Measurements from ENCODE around the gene ZNF592.
A peak's percentile ranks its signal among the peaks of the same experiment; 100 is the strongest.
"Not testable (repeated sequence)": the region's sequence is repeated elsewhere in the genome, so short reads cannot be mapped to it uniquely, and the experiment has no call there.

The ZNF592 gene, protein sequence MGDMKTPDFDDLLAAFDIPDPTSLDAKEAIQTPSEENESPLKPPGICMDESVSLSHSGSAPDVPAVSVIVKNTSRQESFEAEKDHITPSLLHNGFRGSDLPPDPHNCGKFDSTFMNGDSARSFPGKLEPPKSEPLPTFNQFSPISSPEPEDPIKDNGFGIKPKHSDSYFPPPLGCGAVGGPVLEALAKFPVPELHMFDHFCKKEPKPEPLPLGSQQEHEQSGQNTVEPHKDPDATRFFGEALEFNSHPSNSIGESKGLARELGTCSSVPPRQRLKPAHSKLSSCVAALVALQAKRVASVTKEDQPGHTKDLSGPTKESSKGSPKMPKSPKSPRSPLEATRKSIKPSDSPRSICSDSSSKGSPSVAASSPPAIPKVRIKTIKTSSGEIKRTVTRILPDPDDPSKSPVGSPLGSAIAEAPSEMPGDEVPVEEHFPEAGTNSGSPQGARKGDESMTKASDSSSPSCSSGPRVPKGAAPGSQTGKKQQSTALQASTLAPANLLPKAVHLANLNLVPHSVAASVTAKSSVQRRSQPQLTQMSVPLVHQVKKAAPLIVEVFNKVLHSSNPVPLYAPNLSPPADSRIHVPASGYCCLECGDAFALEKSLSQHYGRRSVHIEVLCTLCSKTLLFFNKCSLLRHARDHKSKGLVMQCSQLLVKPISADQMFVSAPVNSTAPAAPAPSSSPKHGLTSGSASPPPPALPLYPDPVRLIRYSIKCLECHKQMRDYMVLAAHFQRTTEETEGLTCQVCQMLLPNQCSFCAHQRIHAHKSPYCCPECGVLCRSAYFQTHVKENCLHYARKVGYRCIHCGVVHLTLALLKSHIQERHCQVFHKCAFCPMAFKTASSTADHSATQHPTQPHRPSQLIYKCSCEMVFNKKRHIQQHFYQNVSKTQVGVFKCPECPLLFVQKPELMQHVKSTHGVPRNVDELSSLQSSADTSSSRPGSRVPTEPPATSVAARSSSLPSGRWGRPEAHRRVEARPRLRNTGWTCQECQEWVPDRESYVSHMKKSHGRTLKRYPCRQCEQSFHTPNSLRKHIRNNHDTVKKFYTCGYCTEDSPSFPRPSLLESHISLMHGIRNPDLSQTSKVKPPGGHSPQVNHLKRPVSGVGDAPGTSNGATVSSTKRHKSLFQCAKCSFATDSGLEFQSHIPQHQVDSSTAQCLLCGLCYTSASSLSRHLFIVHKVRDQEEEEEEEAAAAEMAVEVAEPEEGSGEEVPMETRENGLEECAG (N-terminal part only)

DNA sequence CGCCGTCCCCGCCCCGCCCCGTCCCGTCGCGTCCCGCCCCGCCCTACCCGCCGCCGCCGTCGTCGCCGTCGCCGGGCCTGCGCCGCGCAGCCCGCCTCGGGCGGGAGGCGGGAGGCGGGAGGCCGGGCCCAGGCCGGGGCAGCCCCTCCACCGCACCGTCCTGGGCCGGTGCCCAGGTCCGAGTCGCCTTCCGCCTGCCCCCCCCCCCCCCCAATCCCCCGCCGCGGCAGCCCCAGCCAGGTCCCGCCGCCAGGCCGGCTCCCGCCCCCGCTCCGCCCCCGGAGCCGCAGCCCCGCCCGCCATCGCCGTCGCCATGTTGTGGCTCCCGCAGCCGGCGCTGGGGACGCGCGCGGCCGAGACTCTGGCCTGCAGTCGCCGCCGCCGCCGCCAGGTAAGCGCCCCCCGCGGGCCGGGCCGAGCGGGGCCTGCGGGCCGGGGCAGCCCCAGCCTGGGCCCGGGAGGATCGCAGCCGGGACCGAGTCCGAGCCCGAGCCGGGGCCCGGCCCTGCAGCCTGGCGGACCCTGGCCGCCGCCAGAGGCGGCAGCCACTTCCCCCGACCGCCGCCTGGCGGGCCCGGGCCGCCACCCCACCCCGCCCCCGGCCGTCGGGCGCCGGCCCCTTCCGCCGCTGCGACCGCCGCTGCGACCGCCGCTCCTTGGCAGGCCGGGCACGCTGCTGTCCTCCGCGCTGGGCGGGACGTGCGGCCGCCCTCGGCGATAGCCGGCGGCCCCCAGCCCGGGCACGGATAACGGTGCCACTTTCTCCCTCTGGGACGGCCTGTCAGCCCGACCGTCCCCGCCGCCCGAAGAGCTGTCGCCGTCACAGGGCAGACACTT, at the start of gene ZNF592:
Gene ZNF592, plus strand, starts transcription at position 319 of the 837 bp plus-strand sequence. CDS start 34,084 bp downstream, outside the sequence.
- no peak for DNase-seq (ENCODE audit: low read depth)

DNA sequence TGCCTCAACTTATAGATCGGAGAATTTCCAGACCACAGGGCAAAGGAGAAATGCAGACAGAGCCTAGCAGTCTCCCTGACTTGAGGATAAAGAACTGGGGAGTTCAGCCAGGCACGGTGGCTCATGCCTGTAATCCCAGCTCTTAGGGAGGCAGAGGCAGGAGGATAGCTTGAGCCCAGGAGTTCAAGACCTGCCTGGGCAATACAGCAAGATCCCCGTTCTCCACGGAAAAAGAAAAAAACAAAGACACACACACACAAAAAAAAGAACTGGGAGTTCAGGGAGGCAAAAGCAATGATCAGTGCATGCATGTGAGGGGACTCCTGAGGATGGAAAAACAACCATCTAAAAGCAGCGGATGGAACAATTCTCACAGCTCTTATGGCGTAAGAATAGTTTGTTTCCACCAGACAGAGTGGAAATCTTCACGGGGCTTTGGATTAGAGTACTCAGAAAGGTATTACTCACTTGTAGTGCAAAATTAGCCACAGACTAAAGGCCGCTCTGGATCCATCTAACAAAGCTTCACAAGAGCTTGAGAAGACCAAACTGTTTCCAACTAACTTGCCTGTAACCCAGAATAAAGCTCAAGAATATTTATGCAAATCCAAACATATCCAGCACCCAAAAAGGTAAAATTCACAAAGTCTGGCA, 48.7 kb upstream of the ZNF592 start:
- no peak for DNase-seq (ENCODE audit: low read depth)

GRCh38 chr15:84702961-84703482, 45.4 kb upstream of the ZNF592 start:
- no peak for DNase-seq (ENCODE audit: low read depth)

- no peak for DNase-seq (ENCODE audit: low read depth)
Measured at GRCh38 chr15:84703808-84704207, 44.6 kb upstream of the ZNF592 start.

GRCh38 chr15:84714372-84714771, 34.0 kb upstream of the ZNF592 start:
- DNase-seq (ENCODE audit: low read depth): no peak

DNA sequence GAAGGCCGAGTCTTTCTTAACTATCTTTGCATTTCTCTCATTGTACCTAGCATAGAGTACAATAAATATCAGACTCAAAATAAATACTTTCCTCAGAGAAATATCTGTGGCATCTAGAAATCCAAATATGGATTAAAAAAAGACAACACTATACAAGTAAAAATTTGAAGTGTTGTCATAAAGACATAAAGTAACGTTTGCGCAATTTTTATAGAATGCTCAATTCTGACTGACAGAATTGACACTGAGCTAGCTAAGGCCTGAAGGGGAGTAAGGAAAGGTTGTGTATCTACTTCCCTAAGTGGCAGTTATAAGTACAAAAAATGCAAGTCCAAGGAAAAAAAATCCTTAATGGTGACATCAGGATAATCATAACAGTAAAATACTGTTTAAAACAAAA, 33.6 kb upstream of the ZNF592 start:
- no peak for DNase-seq (ENCODE audit: low read depth)

DNA sequence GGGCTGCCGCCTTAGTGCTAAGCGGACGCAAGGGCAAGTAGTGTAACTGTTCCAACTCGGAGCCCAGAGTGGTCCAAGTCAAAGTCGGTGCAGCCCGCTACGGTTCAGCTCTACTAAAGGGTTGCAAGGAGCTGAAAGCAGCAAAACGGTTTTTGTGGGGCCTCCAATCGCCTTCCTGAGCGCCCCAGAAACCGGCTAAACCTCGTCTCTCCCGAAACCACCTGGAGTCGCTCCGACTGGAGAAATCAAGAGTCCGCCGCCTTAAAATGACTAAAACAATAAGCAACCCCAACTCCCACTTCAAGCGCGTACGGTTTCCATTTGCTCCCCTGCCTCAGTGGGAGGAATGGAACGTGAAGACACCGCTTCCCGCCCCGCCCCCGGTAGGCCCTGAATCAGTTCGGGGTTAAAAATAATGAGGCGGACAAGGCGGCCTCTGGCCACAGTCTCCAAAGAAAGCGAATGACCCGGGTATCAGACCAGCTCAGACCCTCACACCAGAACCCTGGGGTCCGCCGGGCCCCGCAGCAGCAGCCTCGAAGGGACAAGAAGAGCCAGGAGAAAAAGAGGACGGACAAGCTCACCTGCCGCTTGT, 32.9 kb upstream of the ZNF592 start:
- no peak for DNase-seq (ENCODE audit: low read depth)

DNA sequence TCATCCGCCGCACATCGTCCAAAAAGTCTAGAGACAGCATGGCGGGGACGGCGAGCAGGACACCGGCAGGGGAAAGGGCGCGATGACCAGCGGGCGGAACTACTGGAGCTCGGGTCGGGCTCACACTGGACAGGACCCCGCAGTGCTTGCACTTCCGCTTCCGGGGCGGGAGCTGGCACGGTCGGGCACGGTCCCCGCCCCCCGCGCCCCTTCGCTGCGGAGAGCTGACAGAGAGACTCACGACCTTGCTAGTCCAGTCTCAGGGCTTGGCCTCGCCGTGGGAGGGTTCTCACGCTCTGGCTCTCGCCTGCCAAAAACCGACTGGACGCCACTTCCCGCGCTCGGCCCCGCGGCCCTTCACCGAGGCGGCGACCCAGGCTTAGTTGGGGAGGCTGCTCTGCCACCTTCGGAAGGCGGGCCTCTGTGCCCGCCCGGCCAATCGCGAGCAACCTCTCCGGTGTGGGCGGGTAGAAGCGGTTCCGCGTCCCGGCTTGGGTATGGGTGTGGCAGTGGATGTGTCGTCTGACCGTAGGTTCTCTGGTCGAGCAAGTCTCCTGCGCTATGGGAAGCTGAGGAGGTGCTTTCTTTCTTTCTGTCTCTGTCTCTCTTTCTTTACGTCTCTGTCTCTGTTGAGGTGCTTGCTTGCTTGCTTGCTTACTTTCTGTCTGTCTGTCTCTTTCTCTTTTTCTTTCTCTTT, 32.2 kb upstream of the ZNF592 start, which contains the start of gene SEC11A:
Gene SEC11A, minus strand, starts transcription at position 104 of the 697 bp plus-strand sequence. Its CDS starts 64 bp downstream, at position 40.
- DNase-seq (ENCODE audit: low read depth): peak; percentile 65

DNA sequence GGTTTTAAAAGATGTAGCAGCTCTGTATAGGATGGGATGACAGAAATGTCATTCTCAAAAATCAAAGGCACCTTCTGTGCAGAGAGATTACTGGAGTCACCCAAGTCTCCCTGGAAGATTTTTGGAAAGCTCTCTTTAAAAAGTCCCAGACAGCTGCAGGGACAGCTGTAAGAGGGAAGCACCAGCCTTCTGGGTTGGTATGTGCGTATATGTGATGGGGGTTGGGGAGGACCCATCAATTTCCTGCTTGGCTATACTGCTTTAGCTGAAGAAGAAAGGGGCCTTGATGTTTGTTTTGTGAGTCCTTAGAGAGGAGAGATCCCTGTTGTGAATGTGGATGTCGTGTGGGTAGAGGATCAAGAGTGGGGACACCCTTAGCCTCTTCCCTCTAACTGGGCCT, 27.0 kb upstream of the ZNF592 start:
- DNase-seq (ENCODE audit: low read depth): no peak

DNA sequence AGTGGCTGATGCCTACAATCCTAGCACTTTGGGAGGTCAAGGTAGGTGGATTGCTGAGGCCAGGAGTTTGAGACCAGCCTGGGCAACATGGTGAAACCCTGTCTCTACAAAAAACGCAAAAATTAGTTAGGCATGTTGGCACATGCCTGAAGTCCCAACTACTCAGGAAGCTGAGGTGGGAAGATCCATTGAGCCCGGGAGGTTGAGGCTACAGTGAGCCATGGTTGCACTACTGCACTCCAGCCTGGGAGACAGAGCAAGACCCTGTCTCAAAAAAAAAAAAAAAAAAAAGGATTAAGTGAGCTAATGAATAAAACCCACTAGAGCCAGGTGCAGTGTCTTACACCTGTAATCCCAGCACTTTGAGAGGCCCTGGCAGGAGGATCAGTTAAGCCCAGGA, 25.8 kb upstream of the ZNF592 start:
- no peak for DNase-seq (ENCODE audit: low read depth)

DNA sequence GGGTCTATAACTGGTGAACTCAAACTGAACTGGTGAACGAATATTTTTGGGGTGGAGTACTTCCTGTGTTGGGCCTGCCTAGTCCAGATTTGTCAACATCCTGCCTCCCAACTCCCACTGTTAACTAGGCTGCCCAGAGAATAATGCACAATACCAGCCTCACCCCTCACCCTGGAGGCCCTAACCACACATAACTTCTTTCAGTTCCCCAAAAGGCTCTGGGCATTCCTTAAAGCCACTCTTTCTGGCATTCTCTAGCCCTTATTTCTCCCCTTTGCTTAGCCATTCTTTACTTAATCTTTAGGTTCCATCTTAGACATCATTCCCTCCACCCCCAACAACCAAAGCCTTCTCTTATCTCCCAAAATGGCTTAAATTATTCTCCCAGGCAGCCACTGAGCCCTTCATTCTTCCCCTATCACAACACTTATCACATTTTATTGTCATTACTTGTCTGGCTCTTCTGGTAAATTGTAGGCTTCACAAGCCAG, 23.3 kb upstream of the ZNF592 start:
- DNase-seq (ENCODE audit: low read depth): no peak

GRCh38 chr15:84727429-84727828, 21.0 kb upstream of the ZNF592 start:
- DNase-seq (ENCODE audit: low read depth): no peak

GRCh38 chr15:84731774-84732173, 16.6 kb upstream of the ZNF592 start:
- no peak for DNase-seq (ENCODE audit: low read depth)

DNA sequence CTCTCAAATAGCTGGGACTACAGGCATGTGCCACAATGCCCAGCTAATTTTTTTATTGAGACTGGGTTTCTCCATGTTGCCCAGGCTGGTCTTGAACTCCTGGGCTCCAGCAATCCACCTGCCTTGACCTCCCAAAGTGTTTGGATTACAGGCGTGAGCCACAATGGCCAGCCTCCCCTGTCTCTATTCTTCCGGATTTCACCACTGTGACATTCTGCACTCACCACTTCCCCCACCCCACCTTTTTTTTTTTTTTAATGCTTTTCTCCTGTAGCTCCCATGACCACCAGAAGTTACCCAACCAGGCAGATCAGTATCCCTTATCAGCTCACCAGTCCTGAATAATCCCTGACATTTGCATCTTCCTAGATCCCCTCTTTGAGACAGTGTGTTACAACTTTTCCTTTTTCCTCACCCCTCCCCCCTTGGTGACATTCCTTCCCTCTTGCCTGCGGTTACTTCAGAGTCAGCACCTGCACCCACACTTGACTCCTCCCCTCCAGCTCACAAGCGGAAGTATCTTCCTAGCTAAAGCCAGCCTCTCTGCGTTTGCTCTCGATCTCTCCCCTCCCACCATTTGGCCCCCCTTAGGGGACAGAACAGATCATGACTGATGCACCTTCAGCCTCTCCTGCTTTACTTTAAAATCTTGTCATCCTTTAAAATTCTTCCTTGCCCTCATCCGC, 13.5 kb upstream of the ZNF592 start:
- DNase-seq (ENCODE audit: low read depth): no peak

DNA sequence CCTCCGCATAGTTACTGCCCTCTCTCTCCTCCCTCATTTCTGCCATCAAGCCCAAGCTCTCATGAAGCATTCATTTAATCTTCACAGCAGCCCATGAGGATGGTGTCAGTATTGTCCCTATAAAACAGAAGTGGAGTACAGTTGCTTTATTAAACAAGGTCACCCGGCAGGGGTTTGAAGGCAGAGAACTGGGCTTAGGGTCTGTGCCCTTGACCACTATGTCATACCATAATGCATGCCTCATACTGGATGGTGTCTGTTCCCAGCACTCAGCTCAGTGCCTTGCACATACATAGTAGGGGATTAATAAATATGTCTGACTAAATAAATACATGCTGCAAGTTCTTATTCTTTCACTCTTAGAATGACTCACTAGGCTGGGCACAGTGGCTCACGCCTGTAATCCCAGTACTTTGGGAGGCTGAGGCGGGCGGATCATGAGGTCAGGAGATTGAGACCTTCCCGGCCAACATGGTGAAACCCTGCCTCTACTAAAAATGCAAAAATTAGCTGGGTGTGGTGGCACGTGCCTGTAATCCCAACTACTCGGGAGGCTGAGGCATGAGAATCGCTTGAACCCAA, 12.8 kb upstream of the ZNF592 start:
- DNase-seq (ENCODE audit: low read depth): not testable (repeated sequence)

DNA sequence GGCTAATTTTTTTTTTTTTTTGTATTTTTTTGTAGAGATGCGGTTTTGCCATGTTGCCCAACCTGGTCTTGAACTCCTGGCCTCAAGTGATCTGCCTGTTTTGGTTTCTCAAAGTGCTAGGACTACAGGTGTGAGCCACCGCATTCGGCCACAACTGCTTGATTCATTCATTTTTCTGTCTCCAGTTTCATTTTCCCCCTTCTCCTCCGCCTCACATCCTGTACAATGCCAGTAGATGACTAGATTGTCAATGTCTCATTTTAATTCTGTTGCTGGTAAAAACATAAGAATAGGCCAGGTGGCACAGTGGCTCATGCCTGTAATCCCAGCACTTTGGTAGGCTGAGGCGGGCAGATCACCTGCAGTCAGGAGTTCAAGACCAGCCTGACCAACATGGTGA, 12.0 kb upstream of the ZNF592 start:
- no peak for DNase-seq (ENCODE audit: low read depth)

DNA sequence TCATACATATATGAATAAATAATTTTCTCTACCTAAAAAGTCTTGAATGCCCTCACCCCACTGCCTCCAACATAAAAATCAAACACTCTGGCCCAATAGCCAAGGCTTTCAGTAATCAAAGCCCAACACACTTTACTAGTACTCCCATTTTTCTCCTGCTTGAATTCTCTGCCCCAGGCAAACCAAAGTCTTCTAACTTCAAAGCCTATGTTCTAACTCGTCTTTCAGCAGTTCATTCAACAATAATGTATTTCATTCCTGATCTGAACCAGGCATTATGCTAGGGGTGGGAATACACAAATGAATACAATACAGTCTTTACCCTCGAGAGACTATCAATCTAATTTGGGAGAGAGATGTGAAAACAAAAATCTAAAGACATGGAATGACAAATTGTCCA, 11.4 kb upstream of the ZNF592 start:
- DNase-seq (ENCODE audit: low read depth): no peak

GRCh38 chr15:84740691-84741090, 7.7 kb upstream of the ZNF592 start:
- DNase-seq (ENCODE audit: low read depth): no peak
